Kidney epithelial cell (primary cell): Measurements from ENCODE around the gene GZF1. TPM values are rescaled to one million over a fixed set of nuclear protein-coding genes. Genes with fewer than 3 reads are reported as not detected.

Source experiments
- DNase-seq: peaks from one replicate; pipeline ENCODE4 v3.0.0-alpha.2; 2010; ENCODE audit warnings: low read depth
- H3K27me3 ChIP-seq: 2 replicates; pipeline ENCODE4 v1.6.0; 2011; ENCODE audit warnings: low read length; ENCODE audit not compliant: control insufficient read depth, insufficient read depth
- H3K36me3 ChIP-seq: 2 replicates; pipeline ENCODE4 v1.5.1; 2011; ENCODE audit warnings: low read length; ENCODE audit not compliant: control insufficient read depth, insufficient read depth
- H3K4me3 ChIP-seq: 2 replicates; pipeline ENCODE4 v1.5.1; 2011; ENCODE audit warnings: low read depth, mild to moderate bottlenecking, control low read depth, low read length
- CTCF ChIP-seq: IDR thresholded peaks from 2 replicates; pipeline ENCODE4 v1.5.1; 2011; ENCODE audit warnings: mild to moderate bottlenecking, moderate library complexity, low read length, control low read depth, inconsistent platforms; ENCODE audit not compliant: insufficient read depth, poor library complexity, severe bottlenecking
- total RNA-seq: library from RNA; depleted of rRNA; stranded (reverse); fragments of >200 nt; gene quantifications from 2 replicates; pipeline ENCODE4 v1.2.3, GENCODE V29; 2015

Gene GZF1
- total RNA-seq, 1 donor from 2014 or later = 13.0 TPM

- Histone ChIP-seq H3K4me3 (no peak overlapping the region), H3K27me3 (no peaks in the 10 kb centered on the region), H3K36me3 (no peaks in the 10 kb centered on the region)
- TF ChIP-seq CTCF = no peak
- no peak for DNase-seq
Measured at GRCh38 chr20:23407781-23408464, 45.9 kb downstream of the GZF1 start.

- no peaks in the 10 kb centered on the region for H3K36me3 ChIP-seq
- H3K4me3 ChIP-seq = no peak overlapping the region
- TF ChIP-seq CTCF = no peak
- DNase-seq = no peak
- no peaks in the 10 kb centered on the region for H3K27me3 ChIP-seq
Measured at GRCh38 chr20:23408957-23409356, 47.0 kb downstream of the GZF1 start.

- TF ChIP-seq CTCF = no peak
- DNase-seq = no peak
- Histone ChIP-seq H3K27me3 (no peaks in the 10 kb centered on the region), H3K4me3 (no peak overlapping the region), H3K36me3 (no peaks in the 10 kb centered on the region)
Measured at GRCh38 chr20:23409800-23410199, 47.8 kb downstream of the GZF1 start.

GRCh38 chr20:23410916-23411695 lies 49.1 kb downstream of the GZF1 start:
- Histone ChIP-seq H3K4me3 (no peak overlapping the region), H3K36me3 (no peaks in the 10 kb centered on the region), H3K27me3 (no peaks in the 10 kb centered on the region)
- no peak for DNase-seq
- TF ChIP-seq CTCF = no peak

- Histone ChIP-seq H3K27me3 (no peaks in the 10 kb centered on the region), H3K36me3 (no peaks in the 10 kb centered on the region), H3K4me3 (no peak overlapping the region)
- no peak for DNase-seq
- no peak for TF ChIP-seq CTCF
Measured at GRCh38 chr20:23412026-23412425, 50.0 kb downstream of the GZF1 start.
